G401.6 (cell line): ENCODE data around the gene SMKR1.
"Not testable (repeated sequence)": the region's sequence is repeated elsewhere in the genome, so short reads cannot be mapped to it uniquely, and the experiment has no call there.

Experiments
- FAIRE-seq: peaks from 2 replicates; lab custom pipeline; 2012; peaks lifted over from hg19 to GRCh38; lab: Jason Lieb, UNC

Gene SMKR1

GRCh38 chr7:129529643-129530042 is 27.3 kb downstream of the SMKR1 start:
- no peak for FAIRE-seq

GRCh38 chr7:129530795-129531391 is 28.6 kb downstream of the SMKR1 start:
- FAIRE-seq, result no peak

- FAIRE-seq, result no peak
Observed at GRCh38 chr7:129531721-129532120, 29.4 kb downstream of the SMKR1 start.

- no peak for FAIRE-seq
Observed at GRCh38 chr7:129532375-129532774, 30.0 kb downstream of the SMKR1 start.

GRCh38 chr7:129534558-129535274 is 32.4 kb downstream of the SMKR1 start:
- FAIRE-seq, result not testable (repeated sequence)

GRCh38 chr7:129535896-129536295 is 33.6 kb downstream of the SMKR1 start:
- no peak for FAIRE-seq

- FAIRE-seq, result no peak
Observed at GRCh38 chr7:129536323-129536722, 34.0 kb downstream of the SMKR1 start.

GRCh38 chr7:129538790-129539189 is 36.5 kb downstream of the SMKR1 start:
- FAIRE-seq, result no peak

- FAIRE-seq, result no peak
Observed at GRCh38 chr7:129540340-129540739, 38.0 kb downstream of the SMKR1 start.

- FAIRE-seq, result no peak
Observed at GRCh38 chr7:129544700-129545099, 42.4 kb downstream of the SMKR1 start.

GRCh38 chr7:129550693-129551360 is 48.5 kb downstream of the SMKR1 start:
- no peak for FAIRE-seq

GRCh38 chr7:129553899-129554461 is 51.6 kb downstream of the SMKR1 start:
- no peak for FAIRE-seq

- no peak for FAIRE-seq
Observed at GRCh38 chr7:129556607-129557133, 54.3 kb downstream of the SMKR1 start.

GRCh38 chr7:129557686-129558481 is 55.6 kb downstream of the SMKR1 start:
- FAIRE-seq, result no peak

- FAIRE-seq, result no peak
Observed at GRCh38 chr7:129559564-129559963, 57.2 kb downstream of the SMKR1 start.

GRCh38 chr7:129560831-129561230 is 58.5 kb downstream of the SMKR1 start:
- FAIRE-seq, result no peak

- no peak for FAIRE-seq
Observed at GRCh38 chr7:129561677-129562359, 59.5 kb downstream of the SMKR1 start.
